PC-3 (cell line): ENCODE data around the gene ABHD13. TPM values are rescaled to one million over a fixed set of nuclear protein-coding genes. Genes with fewer than 3 reads are reported as not detected.
A peak's percentile ranks its signal among the peaks of the same experiment; 100 is the strongest.

Experiments used
- ATAC-seq: fragments of 200-7000 bp; cut with Tn5 transposase; 2 replicates; pipeline ENCODE4 v1.9.1; 2020; ENCODE audit warnings: mild to moderate bottlenecking, moderate library complexity
- BruUV-seq: library from RNA; stranded (reverse); fragments of 400-500 nt; replicated peaks from 2 replicates; lab custom pipeline; 2021; lab: Mats Ljungman, UMichigan
- CTCF ChIA-PET: fragments of 300-600 bp; sonication (Branson Sonifier 250); formaldehyde crosslinking; loops from one replicate; lab custom pipeline; 2022; ENCODE audit warnings: antibody characterized with exemption; lab: Charles Lee
- POLR2A ChIA-PET: fragments of 300-600 bp; sonication (Branson Sonifier 250); formaldehyde crosslinking; loops from one replicate; lab custom pipeline; 2022; ENCODE audit warnings: antibody characterized with exemption; ENCODE audit not compliant: unreplicated experiment; lab: Charles Lee
- DNase-seq: peaks from one replicate; pipeline ENCODE4 v3.0.0-alpha.2; 2015
- H2AFZ ChIP-seq: fragments of 300-600 bp; sonication (generic); 2 replicates; pipeline ENCODE4 v1.6.0; 2016; ENCODE audit warnings: antibody characterized with exemption, low read length
- H3F3A ChIP-seq: fragments of 300-600 bp; sonication (generic); one replicate; pipeline ENCODE4 v1.6.0; 2017; ENCODE audit warnings: antibody characterized with exemption, low read length, control low read depth, mild to moderate bottlenecking; ENCODE audit not compliant: unreplicated experiment
- H3K27ac ChIP-seq: fragments of 300-600 bp; sonication (generic); 2 replicates; pipeline ENCODE4 v1.5.1; 2016; ENCODE audit warnings: mild to moderate bottlenecking, low read length
- H3K27me3 ChIP-seq: fragments of 300-600 bp; sonication (generic); 2 replicates; pipeline ENCODE4 v1.6.1; 2016; ENCODE audit warnings: low read length, mixed read lengths
- H3K36me3 ChIP-seq: fragments of 300-600 bp; sonication (generic); 2 replicates; pipeline ENCODE4 v1.6.1; 2016; ENCODE audit warnings: low read depth, mixed run types, low read length, mixed read lengths
- H3K4me1 ChIP-seq: fragments of 300-600 bp; sonication (generic); 2 replicates; pipeline ENCODE4 v1.5.1; 2016; ENCODE audit warnings: low read length; ENCODE audit not compliant: insufficient read depth
- H3K4me2 ChIP-seq: fragments of 300-600 bp; sonication (generic); 2 replicates; pipeline ENCODE4 v1.6.0; 2016; ENCODE audit warnings: low read length
- H3K4me3 ChIP-seq: fragments of 300-600 bp; sonication (generic); 2 replicates; pipeline ENCODE4 v1.5.1; 2016; ENCODE audit warnings: mild to moderate bottlenecking, low read length, mixed read lengths
- H3K79me2 ChIP-seq: fragments of 300-600 bp; sonication (generic); 2 replicates; pipeline ENCODE4 v1.6.1; 2017; ENCODE audit warnings: low read length, mixed read lengths
- H3K9ac ChIP-seq: fragments of 300-600 bp; sonication (generic); 2 replicates; pipeline ENCODE4 v1.6.0; 2016; ENCODE audit warnings: mild to moderate bottlenecking, low read length
- H3K9me2 ChIP-seq: fragments of 300-600 bp; sonication (generic); replicated peaks from 2 replicates; pipeline ENCODE4 v1.6.1; 2016; ENCODE audit warnings: mixed run types, low read length, mixed read lengths
- H3K9me3 ChIP-seq: fragments of 300-600 bp; sonication (generic); 2 replicates; pipeline ENCODE4 v1.6.1; 2016; ENCODE audit warnings: low read length, mixed read lengths
- H4K20me1 ChIP-seq: fragments of 300-600 bp; sonication (generic); 2 replicates; pipeline ENCODE4 v1.6.1; 2016; ENCODE audit warnings: low read length, mixed read lengths
- CTCF ChIP-seq: fragments of 300-600 bp; sonication (generic); conservative IDR thresholded peaks from 2 replicates; pipeline ENCODE4 v1.5.1; 2017; ENCODE audit warnings: antibody characterized with exemption, low read depth, mild to moderate bottlenecking, low read length
- EZH2 ChIP-seq: fragments of 300-600 bp; sonication (generic); IDR thresholded peaks from one replicate; pipeline ENCODE4 v1.6.1; 2017; ENCODE audit warnings: antibody characterized with exemption, mild to moderate bottlenecking, low read length; ENCODE audit not compliant: unreplicated experiment
- EZH2phosphoT487 ChIP-seq: fragments of 300-600 bp; sonication (generic); IDR thresholded peaks from 2 replicates; pipeline ENCODE4 v1.6.1; 2018; ENCODE audit warnings: mild to moderate bottlenecking, antibody characterized with exemption, low read length, borderline replicate concordance
- intact Hi-C: fragments of 100-400 bp; cut with micrococcal nuclease; formaldehyde crosslinking; loops from 2 replicates; pipeline ENCODE4 v1.9.0; 2023
- total RNA-seq: library from RNA; depleted of rRNA; stranded (reverse); fragments of >200 nt; gene quantifications from 2 replicates; pipeline ENCODE4 v1.2.3, GENCODE V29; 2014

ABHD13 gene
- total RNA-seq, 1 experiment from 2014 or later: 3.9 TPM

GRCh38 chr13:108193806-108194205 is 24.4 kb upstream of the ABHD13 start:
- no peak overlapping the region for H3K9ac ChIP-seq
- POLR2A ChIA-PET: no interaction called here
- no peak for ATAC-seq

GRCh38 chr13:108194435-108194936 is 23.7 kb upstream of the ABHD13 start:
- no peak overlapping the region for H3K4me2 ChIP-seq
- intact Hi-C loops: no loop called here
- no TSS peak for BruUV-seq
- H3K79me2 ChIP-seq: no peaks in the 10 kb centered on the region
- H3K4me3 ChIP-seq: no peak overlapping the region
- DNase-seq (no peak), ATAC-seq (no peak)
- H3K9ac ChIP-seq: no peak overlapping the region
- no peaks in the 10 kb centered on the region for H4K20me1 ChIP-seq
- no peak overlapping the region for H2AFZ ChIP-seq
- H3K36me3 ChIP-seq: no peaks in the 10 kb centered on the region
- no peak overlapping the region for H3K27ac ChIP-seq
- H3K9me2 ChIP-seq: no peaks in the 10 kb centered on the region
- peaks cover 3% of the 10 kb centered on the region; the same call in 1 of the 2 replicates for H3K27me3 ChIP-seq
- H3F3A ChIP-seq: no peaks in the 10 kb centered on the region
- ChIA-PET POLR2A (no interaction called here), CTCF (no interaction called here)
- no peaks in the 10 kb centered on the region for H3K9me3 ChIP-seq
- H3K4me1 ChIP-seq: no peaks in the 10 kb centered on the region
- TF ChIP-seq CTCF (no peak), EZH2 (no peak), EZH2phosphoT487 (no peak)

More at GRCh38 chr13:108193806-108194205, 24.4 kb upstream of the ABHD13 start:
- Histone ChIP-seq H3K4me1 (no peaks in the 10 kb centered on the region), H2AFZ (no peak overlapping the region), H3K4me2 (no peak overlapping the region), H3K36me3 (no peaks in the 10 kb centered on the region), H3K27ac (no peak overlapping the region), H3K9me2 (no peaks in the 10 kb centered on the region), H3K27me3 (peaks cover 3% of the 10 kb centered on the region; the same call in 1 of the 2 replicates), H3K4me3 (no peak overlapping the region), H3F3A (no peaks in the 10 kb centered on the region), H3K9me3 (no peaks in the 10 kb centered on the region), H3K79me2 (no peaks in the 10 kb centered on the region), H4K20me1 (no peaks in the 10 kb centered on the region)
- TF ChIP-seq EZH2phosphoT487: no peak
- TF ChIP-seq CTCF: no peak
- no peak for TF ChIP-seq EZH2
- intact Hi-C loops: no loop called here
- BruUV-seq: no TSS peak
- CTCF ChIA-PET: no interaction called here
- peak; percentile 26 for DNase-seq

GRCh38 chr13:108195146-108195545 is 23.0 kb upstream of the ABHD13 start:
- ChIA-PET POLR2A (no interaction called here), CTCF (no interaction called here)
- intact Hi-C loops: no loop called here
- H3K27me3 ChIP-seq: peaks cover 3% of the 10 kb centered on the region; the same call in 1 of the 2 replicates
- H3K27ac ChIP-seq: no peak overlapping the region
- no peak overlapping the region for H3K4me2 ChIP-seq
- ATAC-seq (no peak), DNase-seq (no peak)
- H3K4me3 ChIP-seq: no peak overlapping the region
- no peaks in the 10 kb centered on the region for H3K9me3 ChIP-seq
- no peaks in the 10 kb centered on the region for H3K79me2 ChIP-seq
- H2AFZ ChIP-seq: no peak overlapping the region
- no peaks in the 10 kb centered on the region for H4K20me1 ChIP-seq
- no TSS peak for BruUV-seq
- TF ChIP-seq EZH2phosphoT487: no peak
- no peak for TF ChIP-seq EZH2
- no peak for TF ChIP-seq CTCF
- no peaks in the 10 kb centered on the region for H3K4me1 ChIP-seq
- H3K9ac ChIP-seq: no peak overlapping the region
- H3K9me2 ChIP-seq: no peaks in the 10 kb centered on the region
- H3F3A ChIP-seq: no peaks in the 10 kb centered on the region
- H3K36me3 ChIP-seq: no peaks in the 10 kb centered on the region
